GM12891 (cell line): ENCODE measurements around the gene ACKR2.

Source experiments
- DNase-seq: peaks from one replicate; pipeline ENCODE4 v3.0.0; 2011; ENCODE audit warnings: low spot score; ENCODE audit not compliant: insufficient read length
- FAIRE-seq: peaks from 2 replicates; lab custom pipeline; 2011; peaks lifted over from hg19 to GRCh38; lab: Jason Lieb, UNC
- PAX5 ChIP-seq: IDR thresholded peaks from 2 replicates; pipeline ENCODE4 v1.6.1; 2011; ENCODE audit warnings: low read length, moderate library complexity, mild to moderate bottlenecking; ENCODE audit not compliant: insufficient read depth, severe bottlenecking
- POLR2A ChIP-seq: IDR thresholded peaks from 2 replicates; pipeline ENCODE4 v1.6.1; 2011; ENCODE audit warnings: low read depth, low read length, control low read depth
- POLR2AphosphoS5 ChIP-seq: IDR thresholded peaks from 2 replicates; pipeline ENCODE4 v1.6.1; 2011; ENCODE audit warnings: low read depth, low read length, control low read depth
- POU2F2 ChIP-seq: IDR thresholded peaks from 2 replicates; pipeline ENCODE4 v1.6.1; 2011; ENCODE audit warnings: low read depth, mild to moderate bottlenecking, control low read depth, low read length, moderate library complexity
- SPI1 ChIP-seq: IDR thresholded peaks from 2 replicates; pipeline ENCODE4 v1.6.1; 2011; ENCODE audit warnings: low read depth, low read length, control low read depth
- TAF1 ChIP-seq: IDR thresholded peaks from 2 replicates; pipeline ENCODE4 v1.6.1; 2011; ENCODE audit warnings: low read depth, low read length, control low read depth

ACKR2 gene

DNA sequence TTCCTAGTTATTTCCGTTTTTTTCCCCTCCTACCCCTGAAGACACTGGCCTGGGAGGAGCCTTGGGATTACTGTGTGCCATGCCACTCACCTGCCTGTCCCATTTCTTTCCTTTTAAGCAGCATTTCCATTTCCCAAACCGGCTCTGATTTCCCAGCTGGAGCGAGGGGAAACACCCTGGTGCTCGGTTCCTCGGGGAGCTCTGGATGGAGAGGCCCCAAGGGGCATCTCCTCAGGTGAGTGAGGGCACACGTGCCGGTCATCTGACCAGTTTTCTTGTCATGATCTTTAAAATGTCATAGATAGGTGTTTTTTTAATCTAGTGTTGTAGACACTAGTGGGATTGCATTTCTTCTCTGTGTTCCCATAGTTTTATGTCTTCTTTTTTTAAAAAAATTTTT lies 99.4 kb downstream of the ACKR2 start:
- TF ChIP-seq POLR2AphosphoS5 (no peak), TAF1 (no peak), SPI1 (no peak), POLR2A (no peak), POU2F2 (no peak), PAX5 (no peak)
- FAIRE-seq = no peak
- DNase-seq = no peak

DNA sequence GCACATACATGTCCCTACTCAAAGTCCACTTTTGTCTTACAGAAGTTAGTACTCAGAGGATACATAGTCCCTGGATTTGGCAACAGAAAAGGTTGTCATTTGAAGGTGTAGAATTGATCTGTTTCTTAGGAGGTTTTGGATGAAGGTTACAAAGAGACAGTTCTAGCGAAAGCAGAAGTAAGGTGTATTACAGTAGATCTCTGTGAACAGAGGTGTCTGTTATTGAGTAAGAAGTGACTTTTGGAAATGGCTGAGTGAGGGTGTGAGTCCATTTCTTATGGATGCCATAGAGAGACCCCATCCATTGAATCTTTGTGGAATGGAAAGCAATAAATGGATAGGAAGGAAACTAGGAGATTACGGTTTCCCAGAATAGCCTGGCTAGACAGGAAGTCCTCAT lies 102.3 kb downstream of the ACKR2 start:
- FAIRE-seq (no peak), DNase-seq (no peak)
- no peak for TF ChIP-seq POU2F2
- no peak for TF ChIP-seq TAF1
- TF ChIP-seq POLR2AphosphoS5 = no peak
- TF ChIP-seq PAX5 = no peak
- TF ChIP-seq SPI1 = no peak
- no peak for TF ChIP-seq POLR2A

DNA sequence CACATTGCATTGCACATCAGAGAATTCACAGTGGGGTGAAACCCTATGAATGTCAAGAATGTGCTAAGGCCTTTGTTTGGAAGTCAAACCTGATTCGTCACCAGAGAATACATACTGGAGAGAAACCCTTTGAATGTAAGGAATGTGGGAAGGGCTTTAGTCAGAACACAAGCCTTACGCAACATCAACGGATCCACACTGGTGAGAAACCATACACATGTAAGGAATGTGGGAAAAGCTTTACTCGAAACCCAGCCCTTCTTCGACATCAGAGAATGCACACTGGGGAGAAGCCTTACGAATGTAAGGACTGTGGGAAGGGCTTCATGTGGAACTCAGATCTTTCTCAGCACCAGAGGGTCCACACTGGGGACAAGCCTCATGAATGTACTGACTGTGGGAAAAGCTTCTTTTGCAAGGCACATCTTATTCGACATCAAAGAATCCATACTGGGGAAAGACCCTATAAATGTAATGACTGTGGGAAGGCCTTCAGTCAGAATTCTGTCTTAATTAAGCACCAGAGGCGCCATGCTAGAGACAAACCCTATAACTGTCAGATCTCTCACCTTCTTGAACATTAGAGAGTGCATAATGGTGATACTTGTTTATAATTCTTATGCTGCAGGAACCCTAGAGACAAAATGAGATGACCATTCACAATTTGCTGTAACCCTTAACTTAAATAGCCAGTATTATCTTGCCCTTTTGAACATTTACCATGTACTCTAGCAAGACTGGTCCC lies 105.7 kb downstream of the ACKR2 start:
- no peak for DNase-seq
- FAIRE-seq = no peak
- TF ChIP-seq SPI1 (no peak), POLR2A (no peak), TAF1 (no peak), PAX5 (no peak), POU2F2 (no peak), POLR2AphosphoS5 (no peak)
